SH-SY5Y (cell line): Measurements from ENCODE around the gene ZNF76.

Experiments used
- GATA2 ChIP-seq: IDR thresholded peaks from 2 replicates; pipeline ENCODE4 v1.6.1; 2011; ENCODE audit warnings: mild to moderate bottlenecking, low read depth, low read length
- GATA3 ChIP-seq: IDR thresholded peaks from 2 replicates; pipeline ENCODE4 v1.6.1; 2011; ENCODE audit warnings: low read depth, mild to moderate bottlenecking, low read length, moderate library complexity

DNA sequence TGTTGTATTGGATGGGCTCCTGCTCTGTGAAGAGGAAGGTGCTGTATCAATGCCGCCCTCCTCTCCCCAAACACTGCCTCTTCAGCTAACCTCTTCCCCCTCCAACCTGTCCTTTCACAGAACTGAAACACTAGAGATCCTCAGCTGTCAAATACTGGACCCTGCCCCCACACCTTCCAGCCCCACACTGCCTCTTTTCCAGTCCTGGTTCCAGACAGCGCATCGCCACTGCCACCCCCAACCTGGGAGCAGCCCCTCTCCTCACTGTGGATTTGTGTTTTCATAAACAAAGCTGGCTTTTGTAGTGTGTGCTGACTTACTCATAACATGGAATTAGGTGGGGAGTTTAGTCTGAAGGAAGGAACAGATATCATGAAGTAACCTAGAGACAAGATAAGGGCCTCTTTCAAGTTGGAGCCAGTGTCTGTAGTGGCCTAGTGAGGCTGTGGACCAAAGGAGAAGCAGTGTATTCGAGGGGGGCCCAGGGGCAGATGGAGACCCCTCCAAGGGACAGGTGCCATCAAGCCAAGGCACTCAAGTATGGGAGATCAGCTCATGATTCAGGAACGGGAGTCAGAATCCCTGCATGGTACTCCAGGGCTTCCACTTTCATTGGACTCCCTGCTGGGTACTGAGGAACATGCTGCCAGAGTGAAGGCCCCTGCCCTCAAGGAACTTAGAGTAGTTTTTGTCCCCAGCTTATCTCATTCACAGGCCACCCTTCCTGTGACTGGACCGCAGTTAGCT is 43.7 kb upstream of the ZNF76 start:
- TF ChIP-seq GATA2 = no peak
- TF ChIP-seq GATA3 = no peak
